Lower lobe of right lung (tissue), 2 donors: ENCODE data around the gene CPEB1. TPM values are rescaled to one million over a fixed set of nuclear protein-coding genes. Genes with fewer than 3 reads are reported as not detected.

Experiments
- ATAC-seq, 2 donors: fragments of 200-7000 bp; cut with Tn5 transposase; one replicate each; pipeline ENCODE4 v1.9.1; 2020 to 2022; ENCODE audit warnings: mild to moderate bottlenecking in 2 of 2, moderate library complexity in 2 of 2
- DNase-seq: peaks from one replicate; pipeline ENCODE4 v3.0.0-alpha.2; 2020
- H3K27ac ChIP-seq: fragments of 200-600 bp; one replicate; pipeline ENCODE4 v1.8.0; 2022
- H3K27me3 ChIP-seq: fragments of 200-600 bp; one replicate; pipeline ENCODE4 v1.8.0; 2022; ENCODE audit warnings: low read depth
- H3K36me3 ChIP-seq: fragments of 200-600 bp; one replicate; pipeline ENCODE4 v1.8.0; 2022; ENCODE audit warnings: mild to moderate bottlenecking
- H3K4me1 ChIP-seq: fragments of 200-600 bp; one replicate; pipeline ENCODE4 v1.8.0; 2022
- H3K4me3 ChIP-seq: fragments of 200-600 bp; one replicate; pipeline ENCODE4 v1.8.0; 2022; ENCODE audit warnings: mild to moderate bottlenecking
- H3K9me3 ChIP-seq: fragments of 200-600 bp; one replicate; pipeline ENCODE4 v1.8.0; 2022
- intact Hi-C: fragments of 100-400 bp; cut with DNase I; formaldehyde crosslinking; loops from one replicate; pipeline ENCODE4 v1.11.0; 2022
- total RNA-seq: library from RNA; stranded (reverse); fragmentation: NEBNext Ultra II Directional; extraction: Animal tissue kit (Norgen Biotek cat#: 25700); gene quantifications from one replicate; pipeline ENCODE4 v1.2.1, GENCODE V29; 2021
- TF ChIP-seq, protein P1 (sequence below): fragments of 200-600 bp; IDR thresholded peaks from one replicate; pipeline ENCODE4 v1.8.0; 2022; ENCODE audit warnings: antibody characterized with exemption, mild to moderate bottlenecking
- donor health status: DM: no; HTN: yes; CAD: no; lungs with severe emphysema.

The CPEB1 gene
- total RNA-seq, 1 donor from 2014 or later, result 2.7 TPM

GRCh38 chr15:82666606-82667005, 19.4 kb upstream of the CPEB1 start:
- H3K9me3 ChIP-seq, result no peaks in the 10 kb centered on the region
- H3K27ac ChIP-seq, result no peak overlapping the region
- intact Hi-C loops, result no loop called here
- no peaks in the 10 kb centered on the region for H3K4me1 ChIP-seq
- H3K36me3 ChIP-seq, result no peaks in the 10 kb centered on the region
- no peak for DNase-seq
- peaks cover 7% of the 10 kb centered on the region for H3K27me3 ChIP-seq
- ATAC-seq, result no peak
- TF ChIP-seq, protein P1, sequence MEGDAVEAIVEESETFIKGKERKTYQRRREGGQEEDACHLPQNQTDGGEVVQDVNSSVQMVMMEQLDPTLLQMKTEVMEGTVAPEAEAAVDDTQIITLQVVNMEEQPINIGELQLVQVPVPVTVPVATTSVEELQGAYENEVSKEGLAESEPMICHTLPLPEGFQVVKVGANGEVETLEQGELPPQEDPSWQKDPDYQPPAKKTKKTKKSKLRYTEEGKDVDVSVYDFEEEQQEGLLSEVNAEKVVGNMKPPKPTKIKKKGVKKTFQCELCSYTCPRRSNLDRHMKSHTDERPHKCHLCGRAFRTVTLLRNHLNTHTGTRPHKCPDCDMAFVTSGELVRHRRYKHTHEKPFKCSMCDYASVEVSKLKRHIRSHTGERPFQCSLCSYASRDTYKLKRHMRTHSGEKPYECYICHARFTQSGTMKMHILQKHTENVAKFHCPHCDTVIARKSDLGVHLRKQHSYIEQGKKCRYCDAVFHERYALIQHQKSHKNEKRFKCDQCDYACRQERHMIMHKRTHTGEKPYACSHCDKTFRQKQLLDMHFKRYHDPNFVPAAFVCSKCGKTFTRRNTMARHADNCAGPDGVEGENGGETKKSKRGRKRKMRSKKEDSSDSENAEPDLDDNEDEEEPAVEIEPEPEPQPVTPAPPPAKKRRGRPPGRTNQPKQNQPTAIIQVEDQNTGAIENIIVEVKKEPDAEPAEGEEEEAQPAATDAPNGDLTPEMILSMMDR, result no peak
- H3K4me3 ChIP-seq, result no peak overlapping the region

DNA sequence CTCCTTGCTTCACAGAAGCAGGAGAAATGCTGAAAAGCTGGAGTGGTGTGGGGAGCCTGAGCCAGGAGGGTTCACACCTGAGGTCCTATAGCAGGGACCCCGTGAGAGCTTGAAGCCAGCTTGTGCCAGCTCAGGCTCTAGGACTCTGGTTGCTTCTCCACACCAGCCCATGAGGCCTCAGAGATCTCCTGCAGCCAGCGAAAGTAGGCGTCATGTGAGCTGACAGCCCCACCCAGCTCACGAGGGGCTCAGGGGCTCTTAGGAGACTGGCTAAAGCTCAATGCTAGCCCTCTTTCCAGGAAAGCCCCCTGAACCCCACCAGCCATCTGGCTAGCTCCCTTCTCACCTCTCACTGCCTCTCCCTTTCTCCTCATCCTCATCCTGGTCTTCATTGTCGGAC, 16.9 kb upstream of the CPEB1 start:
- no peaks in the 10 kb centered on the region for H3K36me3 ChIP-seq
- H3K4me1 ChIP-seq, result no peaks in the 10 kb centered on the region
- TF ChIP-seq, protein P1, result no peak
- no peak overlapping the region for H3K4me3 ChIP-seq
- ATAC-seq (no peak), DNase-seq (no peak)
- peaks cover 7% of the 10 kb centered on the region for H3K27me3 ChIP-seq
- intact Hi-C loops, result no loop called here
- no peak overlapping the region for H3K27ac ChIP-seq
- no peaks in the 10 kb centered on the region for H3K9me3 ChIP-seq

- no peaks in the 10 kb centered on the region for H3K9me3 ChIP-seq
- DNase-seq (no peak), ATAC-seq (peak; percentile 26 to 32)
- TF ChIP-seq, protein P1, result no peak
- H3K27me3 ChIP-seq, result peaks cover 7% of the 10 kb centered on the region
- no peak overlapping the region for H3K27ac ChIP-seq
- intact Hi-C loops, result no loop called here
- H3K4me3 ChIP-seq, result no peak overlapping the region
- no peaks in the 10 kb centered on the region for H3K36me3 ChIP-seq
- H3K4me1 ChIP-seq, result no peaks in the 10 kb centered on the region
Observed at GRCh38 chr15:82663186-82663600, 16.0 kb upstream of the CPEB1 start.

- H3K4me1 ChIP-seq, result no peaks in the 10 kb centered on the region
- peaks cover 7% of the 10 kb centered on the region for H3K27me3 ChIP-seq
- no peak for DNase-seq
- no peak overlapping the region for H3K4me3 ChIP-seq
- H3K27ac ChIP-seq, result no peak overlapping the region
- ATAC-seq, result no peak
- intact Hi-C loops, result no loop called here
- no peaks in the 10 kb centered on the region for H3K9me3 ChIP-seq
- no peaks in the 10 kb centered on the region for H3K36me3 ChIP-seq
- TF ChIP-seq, protein P1, result no peak
Observed at GRCh38 chr15:82662641-82663040, 15.5 kb upstream of the CPEB1 start.

- Histone ChIP-seq H3K9me3 (no peaks in the 10 kb centered on the region), H3K4me3 (no peak overlapping the region), H3K4me1 (no peaks in the 10 kb centered on the region), H3K36me3 (no peaks in the 10 kb centered on the region), H3K27me3 (peaks cover 7% of the 10 kb centered on the region), H3K27ac (no peak overlapping the region)
- ATAC-seq, result no peak
- no peak for DNase-seq
- intact Hi-C loops, result no loop called here
- TF ChIP-seq, protein P1, result no peak
Observed at GRCh38 chr15:82660378-82660777, 13.2 kb upstream of the CPEB1 start.
